NCI-H1436 (cell line): ENCODE results near the gene PRPF6.

Source experiments
- DNase-seq: peaks from one replicate; lab custom pipeline; 2025; lab: John Stamatoyannopoulos, UW

The PRPF6 gene

DNA sequence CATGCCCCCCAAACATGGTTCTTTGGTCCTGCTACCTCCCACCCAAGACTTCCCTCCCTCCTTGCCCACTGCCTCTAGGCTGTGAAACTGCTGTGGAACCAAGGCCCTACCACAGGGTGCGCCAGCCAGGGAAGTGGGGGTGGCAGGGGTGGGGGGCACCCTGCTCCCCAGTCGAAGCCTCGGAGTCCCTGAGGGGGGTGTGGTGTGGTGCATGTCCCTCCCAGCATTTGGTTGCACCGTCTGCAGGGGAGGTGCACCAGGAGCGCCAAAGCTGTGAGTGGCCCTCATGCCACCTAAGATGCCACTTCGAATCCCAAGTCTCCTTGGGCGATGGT is 96.6 kb downstream of the PRPF6 start:
- DNase-seq: no peak

- DNase-seq: no peak
Measured at GRCh38 chr20:64077876-64078551, 97.1 kb downstream of the PRPF6 start.

GRCh38 chr20:64078934-64079272 is 98.0 kb downstream of the PRPF6 start:
- DNase-seq: no peak

GRCh38 chr20:64079273-64080012 is 98.5 kb downstream of the PRPF6 start, which contains the start of gene RGS19:
Gene RGS19, minus strand, starts transcription at chr20:64079518. Its CDS starts 2,632 bp downstream, at chr20:64076886.
- DNase-seq: peak; percentile 56

GRCh38 chr20:64080013-64080812 is 99.3 kb downstream of the PRPF6 start, which contains the start of gene OPRL1:
Gene OPRL1, plus strand, starts transcription at chr20:64080082. Its CDS starts 12,639 bp downstream, at chr20:64092721.
- no peak for DNase-seq

- DNase-seq: no peak
Measured at GRCh38 chr20:64080813-64081623, 100.1 kb downstream of the PRPF6 start.

DNA sequence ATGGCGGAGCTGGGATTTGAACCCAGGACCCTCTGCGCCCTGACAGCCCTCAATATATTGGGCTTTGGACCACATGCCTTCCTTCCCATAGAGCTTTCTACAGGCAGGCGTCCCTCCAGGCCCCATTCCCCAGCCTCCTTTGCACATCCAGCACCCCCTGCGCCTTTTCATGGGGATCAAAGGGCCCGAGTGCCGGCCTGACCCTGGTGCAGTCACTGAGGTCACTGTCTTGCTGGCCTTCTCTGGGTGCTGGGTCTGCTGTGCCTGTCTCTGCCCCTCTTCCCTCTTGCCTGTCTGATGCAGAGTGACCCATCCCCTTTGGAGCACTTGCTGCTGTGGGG is 100.7 kb downstream of the PRPF6 start:
- DNase-seq: no peak

DNA sequence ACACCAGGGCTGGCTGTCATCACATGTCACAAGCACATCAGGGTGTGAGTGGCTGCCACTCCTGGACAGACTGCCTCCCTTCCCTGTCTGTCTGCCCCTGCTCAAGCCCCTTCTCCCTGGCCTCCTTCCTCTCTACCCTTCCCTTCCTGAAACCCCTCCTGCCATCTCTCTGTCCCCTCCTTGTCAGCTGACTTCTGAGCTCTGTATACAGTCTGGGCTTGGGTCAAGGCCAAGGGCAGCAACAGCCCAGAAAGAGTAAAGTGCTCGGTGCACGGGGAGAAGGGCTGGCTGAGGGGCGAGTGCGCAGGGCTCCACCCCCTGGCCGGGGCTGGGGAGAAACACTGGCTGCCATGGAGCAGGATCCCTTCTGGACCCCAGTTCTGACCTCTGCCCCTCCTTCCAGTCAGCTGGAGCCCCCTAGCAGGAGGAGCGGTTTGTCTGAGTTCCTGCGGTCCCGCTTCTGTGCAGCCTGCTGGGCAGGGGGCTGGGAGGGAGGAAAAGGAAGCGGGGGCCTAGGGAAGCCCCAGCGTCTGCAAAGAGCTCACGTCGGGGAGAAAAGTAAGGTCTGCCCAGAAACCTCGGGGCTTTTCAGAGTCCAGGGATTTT is 101.3 kb downstream of the PRPF6 start:
- DNase-seq: no peak
